SK-N-SH (cell line): ENCODE data around the gene EOMES. TPM values are rescaled to one million over a fixed set of nuclear protein-coding genes. Genes with fewer than 3 reads are reported as not detected.
"Not testable (repeated sequence)": the region's sequence is repeated elsewhere in the genome, so short reads cannot be mapped to it uniquely, and the experiment has no call there.

Source experiments
- CTCF ChIA-PET: fragments of 300-600, 350-600 bp; formaldehyde crosslinking; extraction: SDS; loops from one replicate; lab custom pipeline; 2021; lab: Yijun Ruan, JAX
- POLR2A ChIA-PET: fragments of 350-600 bp; sonication (Branson Sonifier 250); formaldehyde crosslinking; extraction: SDS; loops from one replicate; lab custom pipeline; 2020; ENCODE audit warnings: antibody characterized with exemption, inconsistent platforms; lab: Yijun Ruan, JAX
- DNase-seq: peaks from one replicate; pipeline ENCODE4 v3.0.0; 2012
- H2AFZ ChIP-seq: fragments of 200-600 bp; sonication (generic); 2 replicates; pipeline ENCODE4 v1.8.1; 2016; ENCODE audit warnings: antibody characterized with exemption, mild to moderate bottlenecking, low read depth
- H3F3A ChIP-seq: fragments of 200-600 bp; sonication (generic); replicated peaks from 2 replicates; pipeline ENCODE3; 2016; ENCODE audit warnings: antibody characterized with exemption, mild to moderate bottlenecking; ENCODE audit not compliant: insufficient read depth
- H3K27ac ChIP-seq, 2 experiments: fragments of 200-500 bp in 1 of 2; fragments of 200-600 bp in 1 of 2; sonication (Bioruptor generic) in 1 of 2; sonication (generic), shearing (Covaris generic) in 1 of 2; 2 replicates each; pipeline versions ENCODE4 v1.5.1 to v1.6.1; 2014 to 2016; ENCODE audit warnings: low read depth in 2 of 2, inconsistent platforms in 1 of 2, low read length in 1 of 2, mild to moderate bottlenecking in 1 of 2, mixed read lengths in 1 of 2
- H3K27me3 ChIP-seq: fragments of 200-600 bp; sonication (generic), shearing (Covaris generic); 2 replicates; pipeline ENCODE4 v1.6.1; 2016; ENCODE audit warnings: mixed run types; ENCODE audit not compliant: insufficient read depth
- H3K36me3 ChIP-seq, 2 experiments: fragments of 200-500 bp in 1 of 2; fragments of 200-600 bp in 1 of 2; sonication (Bioruptor generic) in 1 of 2; sonication (generic) in 1 of 2; replicated peaks in 1 of 2; 2 replicates each; pipeline versions ENCODE3 to v1.5.1; 2014 to 2016; ENCODE audit warnings: low read length in 1 of 2, mild to moderate bottlenecking in 1 of 2; ENCODE audit not compliant: insufficient read depth in 2 of 2, control insufficient read depth in 1 of 2
- H3K4me1 ChIP-seq, 2 experiments: fragments of 200-500 bp in 1 of 2; fragments of 200-600 bp in 1 of 2; sonication (Bioruptor generic) in 1 of 2; sonication (generic), shearing (Covaris generic) in 1 of 2; 2 replicates each; pipeline versions ENCODE4 v1.5.1 to v1.6.1; 2014 to 2016; ENCODE audit warnings: low read depth in 1 of 2, low read length in 1 of 2, mixed run types in 1 of 2; ENCODE audit not compliant: insufficient read depth in 2 of 2, control insufficient read depth in 1 of 2
- H3K4me2 ChIP-seq: fragments of 200-600 bp; sonication (generic), shearing (Covaris generic); 2 replicates; pipeline ENCODE4 v1.6.1; 2017; ENCODE audit warnings: mixed run types
- H3K4me3 ChIP-seq, 2 experiments: fragments of 200-500 bp in 1 of 2; fragments of 200-600 bp in 1 of 2; sonication (Bioruptor generic) in 1 of 2; sonication (generic), shearing (Covaris generic) in 1 of 2; 2 replicates each; pipeline versions ENCODE4 v1.5.1 to v1.8.1; 2014 to 2016; ENCODE audit warnings: low read depth in 2 of 2, inconsistent platforms in 1 of 2, low read length in 1 of 2, mild to moderate bottlenecking in 1 of 2, mixed read lengths in 1 of 2, moderate library complexity in 1 of 2
- H3K79me2 ChIP-seq: fragments of 200-600 bp; sonication (generic); 2 replicates; pipeline ENCODE4 v1.8.1; 2017; ENCODE audit warnings: mild to moderate bottlenecking; ENCODE audit not compliant: insufficient read depth
- H3K9ac ChIP-seq: fragments of 200-600 bp; sonication (generic); 2 replicates; pipeline ENCODE4 v1.6.1; 2017; ENCODE audit warnings: mixed run types
- H3K9me2 ChIP-seq: fragments of 200-600 bp; sonication (generic); 2 replicates; pipeline ENCODE4 v1.6.1; 2017; ENCODE audit warnings: mixed run types
- H3K9me3 ChIP-seq: fragments of 200-600 bp; sonication (generic); 2 replicates; pipeline ENCODE4 v1.6.1; 2017; ENCODE audit warnings: mixed run types, mild to moderate bottlenecking, moderate library complexity
- H4K20me1 ChIP-seq: fragments of 200-600 bp; sonication (generic); 2 replicates; pipeline ENCODE4 v1.6.1; 2017; ENCODE audit warnings: mild to moderate bottlenecking, mixed run types; ENCODE audit not compliant: insufficient read depth
- CTCF ChIP-seq: fragments of 200-600 bp; sonication (generic); IDR thresholded peaks from 2 replicates; pipeline ENCODE4 v1.6.1; 2017; ENCODE audit warnings: antibody characterized with exemption, mild to moderate bottlenecking, moderate library complexity
- ELF1 ChIP-seq: IDR thresholded peaks from 2 replicates; pipeline ENCODE4 v1.4.0; 2012
- EZH2phosphoT487 ChIP-seq: fragments of 200-600 bp; sonication (generic); IDR thresholded peaks from 2 replicates; pipeline ENCODE4 v1.6.1; 2017; ENCODE audit warnings: low read depth, mixed run types, mild to moderate bottlenecking, antibody characterized with exemption, moderate library complexity, borderline replicate concordance
- FOXM1 ChIP-seq: IDR thresholded peaks from 2 replicates; pipeline ENCODE4 v1.4.0; 2012; ENCODE audit warnings: low read depth, mild to moderate bottlenecking
- IRF3 ChIP-seq: fragments of 150-350 bp; IDR thresholded peaks from 2 replicates; pipeline ENCODE4 v1.6.1; 2016; ENCODE audit warnings: mild to moderate bottlenecking, low read depth, low read length
- RCOR1 ChIP-seq: fragments of 150-350 bp; IDR thresholded peaks from 2 replicates; pipeline ENCODE4 v1.6.1; 2017; ENCODE audit warnings: antibody characterized with exemption, low read length
- REST ChIP-seq: IDR thresholded peaks from 2 replicates; pipeline ENCODE4 v1.6.1; 2012; ENCODE audit warnings: mild to moderate bottlenecking, low read depth, low read length, moderate library complexity
- SIN3A ChIP-seq: IDR thresholded peaks from 2 replicates; pipeline ENCODE4 v1.6.1; 2012; ENCODE audit warnings: low read depth, mild to moderate bottlenecking, low read length, moderate library complexity, borderline replicate concordance
- SMC3 ChIP-seq: IDR thresholded peaks from 2 replicates; pipeline ENCODE4 v1.6.1; 2012; ENCODE audit warnings: low read depth, low read length, improper control_type of control experiment
- TCF12 ChIP-seq: IDR thresholded peaks from 2 replicates; pipeline ENCODE4 v1.4.0; 2012
- TEAD4 ChIP-seq: IDR thresholded peaks from 2 replicates; pipeline ENCODE4 v1.4.0; 2012; ENCODE audit warnings: mild to moderate bottlenecking, borderline replicate concordance; ENCODE audit not compliant: insufficient read depth
- WGBS: methylation state at CpG from one replicate; pipeline ENCODE4 v1.1.6; 2017; ENCODE audit warnings: low lambda C conversion rate; 5-methylcytosine and 5-hydroxymethylcytosine counted together
- polyA plus RNA-seq, 3 experiments: library from polyadenylated mRNA; depleted of rRNA; stranded (reverse); fragments of >200 nt; gene quantifications; 2 replicates each; pipeline ENCODE4 v1.2.3, GENCODE V29; 2012

Gene EOMES
- not detected in 2 replicates for polyA plus RNA-seq (2012; rRNA removed)
- polyA plus RNA-seq (2012; cell fraction: cytosol; rRNA removed) = not detected in 2 replicates
- polyA plus RNA-seq (2012; cell fraction: nucleus; rRNA removed) = not detected in 2 replicates

- ChIA-PET CTCF (interaction anchor here (0.6 to 6.1 kb wide), 6 partner anchors 9 to 609 kb away, joined by 3 to 60 read pairs (median 4); no protein-coding TSS in a partner anchor), POLR2A (no interaction called here)
- peak; percentile 36 for TF ChIP-seq CTCF
- TF ChIP-seq TCF12 = no peak
- Histone ChIP-seq H3K4me1 (peaks cover 0 to 4% of the 10 kb centered on the region in 2 experiments; a peak in 1 of 4 replicates), H3K27ac (no peak within 1 kb of the TSS), H3K79me2 (no peaks in the 10 kb centered on the region), H3K9me3 (no peaks in the 10 kb centered on the region), H3K9ac (no peak within 1 kb of the TSS), H3K4me2 (peak within 1 kb of the TSS; percentile 68), H3K9me2 (no peaks in the 10 kb centered on the region), H3K36me3 (no peaks in the 10 kb centered on the region), H3K4me3 (peak within 1 kb of the TSS; percentile 22 to 44; a peak in 3 of 4 replicates), H3K27me3 (peaks cover 88% of the 10 kb centered on the region), H4K20me1 (no peaks in the 10 kb centered on the region), H2AFZ (no peak within 1 kb of the TSS), H3F3A (no peaks in the 10 kb centered on the region)
- DNase-seq = peak; percentile 72
- WGBS = 0% methylated on average over 18 of the region's 81 CpGs
Measured at GRCh38 chr3:27721717-27722564, at the start of gene EOMES. TSS of gene EOMES (minus strand) at chr3:27722323. CDS start at chr3:27722294, 29 bp downstream.

- H3K9me3 ChIP-seq, H3K9ac ChIP-seq, H3K4me3 ChIP-seq, H3K4me2 ChIP-seq, H4K20me1 ChIP-seq, H3K4me1 ChIP-seq, H3K79me2 ChIP-seq, H2AFZ ChIP-seq, POLR2A ChIA-PET, H3K27ac ChIP-seq, CTCF ChIA-PET, H3K9me2 ChIP-seq, H3F3A ChIP-seq, H3K36me3 ChIP-seq, DNase-seq, H3K27me3 ChIP-seq: not testable (repeated sequence)
- WGBS = under 1% methylated on average over 3 of the region's 4 CpGs
Measured at GRCh38 chr3:27770384-27770783, 48.3 kb upstream of the EOMES start.

GRCh38 chr3:27767000-27767399 lies 44.9 kb upstream of the EOMES start:
- H3K4me3 ChIP-seq = no peak overlapping the region
- no peak overlapping the region for H3K9ac ChIP-seq
- no peaks in the 10 kb centered on the region for H3F3A ChIP-seq
- no peaks in the 10 kb centered on the region for H4K20me1 ChIP-seq
- no peaks in the 10 kb centered on the region; the same call in 1 of the 2 replicates for H3K27me3 ChIP-seq
- DNase-seq = no peak
- H3K9me3 ChIP-seq = no peaks in the 10 kb centered on the region
- no peaks in the 10 kb centered on the region for H3K4me1 ChIP-seq
- no peaks in the 10 kb centered on the region for H3K9me2 ChIP-seq
- H3K36me3 ChIP-seq = no peaks in the 10 kb centered on the region
- ChIA-PET CTCF (interaction anchor here (1.7 kb wide), 1 partner anchor 520 kb away, joined by 5 read pairs; no protein-coding TSS in a partner anchor), POLR2A (no interaction called here)
- H3K27ac ChIP-seq = no peak overlapping the region
- no peak overlapping the region for H2AFZ ChIP-seq
- WGBS = 7% methylated on average over 3 of the region's 3 CpGs
- TF ChIP-seq TEAD4 (no peak), SMC3 (no peak), ELF1 (no peak), SIN3A (no peak), REST (no peak), EZH2phosphoT487 (no peak), TCF12 (no peak), RCOR1 (no peak), IRF3 (no peak), FOXM1 (no peak)
- H3K79me2 ChIP-seq = no peaks in the 10 kb centered on the region
- H3K4me2 ChIP-seq = no peak overlapping the region
